Adrenal gland (tissue), 5 donors: Measurements from ENCODE around the gene DST.

Experiments
- CTCF ChIP-seq, 6 experiments: fragments of 450-650 bp in 4 of 6; fragments of 200-600 bp in 2 of 6; sonication (generic) in 1 of 6; IDR thresholded peaks; 1 replicate in 5 of 6; 2 replicates in 1 of 6; pipeline versions ENCODE4 v1.5.1 to v1.8.0; 2016 to 2021; ENCODE audit warnings: antibody characterized with exemption in 6 of 6, mild to moderate bottlenecking in 2 of 6, moderate library complexity in 1 of 6
- POLR2A ChIP-seq, 2 donors: fragments of 450-650 bp; IDR thresholded peaks; one replicate each; pipeline ENCODE4 v1.6.1; 2017; ENCODE audit warnings: antibody characterized with exemption in 2 of 2, mild to moderate bottlenecking in 2 of 2, moderate library complexity in 1 of 2
- donor health status: DM: no; HTN: no; CAD: no.

GRCh38 chr6:56481957-56482356 is 160.7 kb downstream of the DST start:
- TF ChIP-seq CTCF (IDR thresholded peaks at IDR 0.05) (no peak), POLR2A (IDR thresholded peaks at IDR 0.05) (no peak)
